Fibroblast of lung (primary cell): ENCODE measurements around the gene RELCH.

ENCODE experiments used
- EZH2 ChIP-seq: IDR thresholded peaks from 2 replicates; pipeline ENCODE4 v1.5.1; 2012; ENCODE audit warnings: low read length, control low read depth, mild to moderate bottlenecking; ENCODE audit errors: missing control alignments
- TF ChIP-seq, protein P1 (sequence below), 2 donors: IDR thresholded peaks in 1 of 2; conservative IDR thresholded peaks in 1 of 2; 1 replicate in 1 of 2; 2 replicates in 1 of 2; pipeline ENCODE4 v1.5.1; 2011 to 2012; ENCODE audit warnings: low read length in 2 of 2, control low read depth in 1 of 2, inconsistent platforms in 1 of 2, low read depth in 1 of 2, mild to moderate bottlenecking in 1 of 2

DNA sequence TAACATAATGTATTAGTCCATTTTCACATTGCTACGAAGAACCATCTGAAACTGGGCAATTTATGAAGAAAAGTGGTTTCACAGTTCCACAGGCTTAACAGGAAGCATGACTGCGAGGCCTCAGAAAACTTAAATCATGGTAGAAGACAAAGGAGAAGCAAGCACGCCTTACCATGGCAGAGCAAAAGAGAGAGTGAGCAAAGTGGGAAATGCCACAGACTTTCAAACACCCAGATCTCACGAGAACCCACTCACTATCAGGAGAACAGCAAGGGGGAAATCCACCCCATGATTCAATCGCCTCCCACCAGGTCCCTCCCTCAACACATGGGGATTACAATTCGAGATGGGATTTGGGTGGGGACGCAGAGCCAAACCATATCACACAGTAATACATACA, 22.7 kb upstream of the RELCH start:
- TF ChIP-seq EZH2: no peak
- TF ChIP-seq, protein P1, sequence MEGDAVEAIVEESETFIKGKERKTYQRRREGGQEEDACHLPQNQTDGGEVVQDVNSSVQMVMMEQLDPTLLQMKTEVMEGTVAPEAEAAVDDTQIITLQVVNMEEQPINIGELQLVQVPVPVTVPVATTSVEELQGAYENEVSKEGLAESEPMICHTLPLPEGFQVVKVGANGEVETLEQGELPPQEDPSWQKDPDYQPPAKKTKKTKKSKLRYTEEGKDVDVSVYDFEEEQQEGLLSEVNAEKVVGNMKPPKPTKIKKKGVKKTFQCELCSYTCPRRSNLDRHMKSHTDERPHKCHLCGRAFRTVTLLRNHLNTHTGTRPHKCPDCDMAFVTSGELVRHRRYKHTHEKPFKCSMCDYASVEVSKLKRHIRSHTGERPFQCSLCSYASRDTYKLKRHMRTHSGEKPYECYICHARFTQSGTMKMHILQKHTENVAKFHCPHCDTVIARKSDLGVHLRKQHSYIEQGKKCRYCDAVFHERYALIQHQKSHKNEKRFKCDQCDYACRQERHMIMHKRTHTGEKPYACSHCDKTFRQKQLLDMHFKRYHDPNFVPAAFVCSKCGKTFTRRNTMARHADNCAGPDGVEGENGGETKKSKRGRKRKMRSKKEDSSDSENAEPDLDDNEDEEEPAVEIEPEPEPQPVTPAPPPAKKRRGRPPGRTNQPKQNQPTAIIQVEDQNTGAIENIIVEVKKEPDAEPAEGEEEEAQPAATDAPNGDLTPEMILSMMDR (conservative IDR thresholded peaks at IDR 0.05 in 1 of 2, IDR thresholded peaks at IDR 0.05 in 1 of 2; ENCODE audit: low read depth in 1 of 2, low read length in 2 of 2): no peak
